DOHH2 (cell line): ENCODE measurements around the gene KDM6A.
A peak's percentile ranks its signal among the peaks of the same experiment; 100 is the strongest.
"Not testable (repeated sequence)": the region's sequence is repeated elsewhere in the genome, so short reads cannot be mapped to it uniquely, and the experiment has no call there.

Experiments used
- H3F3A ChIP-seq: fragments of 200-600 bp; sonication (generic), shearing (Covaris generic); 2 replicates; pipeline ENCODE4 v1.6.0; 2016; ENCODE audit warnings: antibody characterized with exemption, mild to moderate bottlenecking; ENCODE audit not compliant: control insufficient read depth, insufficient read depth
- H3K27ac ChIP-seq: fragments of 200-600 bp; sonication (generic); 2 replicates; pipeline ENCODE4 v1.5.1; 2014; ENCODE audit warnings: low read depth, mild to moderate bottlenecking, low read length, moderate library complexity
- H3K27me3 ChIP-seq: fragments of 200-600 bp; sonication (generic); 2 replicates; pipeline ENCODE4 v1.6.1; 2014; ENCODE audit warnings: mild to moderate bottlenecking, low read length, mixed read lengths; ENCODE audit not compliant: control insufficient read depth
- H3K36me3 ChIP-seq: fragments of 200-600 bp; sonication (generic); 2 replicates; pipeline ENCODE4 v1.6.1; 2014; ENCODE audit warnings: mild to moderate bottlenecking, low read length, moderate library complexity, mixed read lengths; ENCODE audit not compliant: control insufficient read depth
- H3K4me1 ChIP-seq: fragments of 200-600 bp; sonication (generic); 2 replicates; pipeline ENCODE4 v1.6.1; 2014; ENCODE audit warnings: mild to moderate bottlenecking, low read length, mixed read lengths; ENCODE audit not compliant: control insufficient read depth
- H3K4me2 ChIP-seq: fragments of 200-600 bp; sonication (generic); 2 replicates; pipeline ENCODE4 v1.6.0; 2014; ENCODE audit warnings: mild to moderate bottlenecking, low read length, moderate library complexity
- H3K4me3 ChIP-seq: fragments of 200-600 bp; sonication (generic); 2 replicates; pipeline ENCODE4 v1.5.1; 2014; ENCODE audit warnings: mild to moderate bottlenecking, low read length, mixed read lengths
- H3K79me2 ChIP-seq: fragments of 200-600 bp; sonication (generic); 2 replicates; pipeline ENCODE4 v1.6.1; 2014; ENCODE audit warnings: mild to moderate bottlenecking, low read length, mixed read lengths; ENCODE audit not compliant: control insufficient read depth
- H3K9me2 ChIP-seq: fragments of 200-600 bp; sonication (generic); replicated peaks from 2 replicates; pipeline ENCODE4 v1.6.1; 2014; ENCODE audit warnings: mild to moderate bottlenecking, low read length, mixed read lengths; ENCODE audit not compliant: control insufficient read depth
- H3K9me3 ChIP-seq: fragments of 200-600 bp; sonication (generic); 2 replicates; pipeline ENCODE4 v1.6.1; 2014; ENCODE audit warnings: antibody characterized with exemption, low read length, mixed read lengths; ENCODE audit not compliant: control insufficient read depth, insufficient read depth
- H4K20me1 ChIP-seq: fragments of 200-600 bp; sonication (generic); 2 replicates; pipeline ENCODE4 v1.6.0; 2014; ENCODE audit warnings: low read depth, mild to moderate bottlenecking, antibody characterized with exemption, low read length, moderate library complexity; ENCODE audit not compliant: control insufficient read depth, insufficient read depth
- EZH2phosphoT487 ChIP-seq: fragments of 200-600 bp; sonication (generic); IDR thresholded peaks from 2 replicates; pipeline ENCODE4 v1.6.1; 2017; ENCODE audit warnings: borderline replicate concordance, mild to moderate bottlenecking, antibody characterized with exemption, low read length, moderate library complexity, mixed read lengths
- TF ChIP-seq, protein P1 (sequence below): fragments of 200-600 bp; sonication (generic); IDR thresholded peaks from one replicate; pipeline ENCODE4 v1.5.1; 2014; ENCODE audit warnings: antibody characterized with exemption, mild to moderate bottlenecking, low read depth, low read length; ENCODE audit not compliant: poor library complexity, severe bottlenecking

The KDM6A gene

DNA sequence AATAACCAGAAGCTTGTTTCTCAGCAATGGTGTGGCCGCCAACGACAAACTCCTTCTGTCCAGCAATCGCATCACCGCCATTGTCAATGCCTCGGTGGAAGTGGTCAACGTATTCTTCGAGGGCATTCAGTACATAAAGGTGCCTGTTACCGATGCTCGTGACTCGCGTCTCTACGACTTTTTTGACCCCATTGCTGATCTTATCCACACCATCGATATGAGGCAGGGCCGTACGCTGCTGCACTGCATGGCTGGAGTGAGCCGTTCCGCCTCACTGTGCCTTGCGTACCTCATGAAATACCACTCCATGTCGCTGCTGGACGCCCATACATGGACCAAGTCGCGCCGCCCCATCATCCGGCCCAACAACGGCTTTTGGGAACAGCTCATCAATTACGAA is 28.8 kb upstream of the KDM6A start:
- H3K4me1 ChIP-seq, result no peaks in the 10 kb centered on the region
- H3K4me3 ChIP-seq, result no peak overlapping the region
- H3K27ac ChIP-seq, result no peak overlapping the region
- H3K27me3 ChIP-seq, result no peaks in the 10 kb centered on the region
- H3K79me2 ChIP-seq, result no peaks in the 10 kb centered on the region
- H3K4me2 ChIP-seq, result no peak overlapping the region
- H4K20me1 ChIP-seq, result no peaks in the 10 kb centered on the region
- H3K36me3 ChIP-seq, result no peaks in the 10 kb centered on the region
- no peaks in the 10 kb centered on the region for H3K9me2 ChIP-seq
- H3F3A ChIP-seq, result no peaks in the 10 kb centered on the region
- H3K9me3 ChIP-seq, result no peaks in the 10 kb centered on the region
- no peak for TF ChIP-seq EZH2phosphoT487
- TF ChIP-seq, protein P1, sequence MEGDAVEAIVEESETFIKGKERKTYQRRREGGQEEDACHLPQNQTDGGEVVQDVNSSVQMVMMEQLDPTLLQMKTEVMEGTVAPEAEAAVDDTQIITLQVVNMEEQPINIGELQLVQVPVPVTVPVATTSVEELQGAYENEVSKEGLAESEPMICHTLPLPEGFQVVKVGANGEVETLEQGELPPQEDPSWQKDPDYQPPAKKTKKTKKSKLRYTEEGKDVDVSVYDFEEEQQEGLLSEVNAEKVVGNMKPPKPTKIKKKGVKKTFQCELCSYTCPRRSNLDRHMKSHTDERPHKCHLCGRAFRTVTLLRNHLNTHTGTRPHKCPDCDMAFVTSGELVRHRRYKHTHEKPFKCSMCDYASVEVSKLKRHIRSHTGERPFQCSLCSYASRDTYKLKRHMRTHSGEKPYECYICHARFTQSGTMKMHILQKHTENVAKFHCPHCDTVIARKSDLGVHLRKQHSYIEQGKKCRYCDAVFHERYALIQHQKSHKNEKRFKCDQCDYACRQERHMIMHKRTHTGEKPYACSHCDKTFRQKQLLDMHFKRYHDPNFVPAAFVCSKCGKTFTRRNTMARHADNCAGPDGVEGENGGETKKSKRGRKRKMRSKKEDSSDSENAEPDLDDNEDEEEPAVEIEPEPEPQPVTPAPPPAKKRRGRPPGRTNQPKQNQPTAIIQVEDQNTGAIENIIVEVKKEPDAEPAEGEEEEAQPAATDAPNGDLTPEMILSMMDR, result no peak

DNA sequence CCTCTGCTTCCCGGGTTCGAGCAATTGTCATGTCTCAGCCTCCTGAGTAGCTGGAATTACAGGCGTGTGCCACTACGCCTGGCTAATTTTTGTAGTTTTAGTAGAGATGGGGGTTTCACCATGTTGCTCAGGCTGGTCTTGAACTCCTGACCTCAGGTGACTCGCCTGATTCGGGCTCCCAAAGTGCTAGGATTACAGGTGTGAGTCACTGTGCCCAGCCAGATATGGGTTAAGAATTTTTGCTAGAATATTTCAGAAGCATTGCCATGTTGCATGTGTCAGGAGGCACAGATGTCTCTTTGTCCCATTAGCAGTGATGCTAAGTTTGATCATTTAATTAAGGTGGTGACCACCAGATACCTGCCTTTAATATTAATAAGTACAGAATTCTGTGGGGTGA is 22.1 kb upstream of the KDM6A start:
- not testable (repeated sequence) for H3K9me2 ChIP-seq, H3K79me2 ChIP-seq, H3K4me1 ChIP-seq, H3K4me3 ChIP-seq, H3K9me3 ChIP-seq, H4K20me1 ChIP-seq, H3K27me3 ChIP-seq, H3F3A ChIP-seq, H3K36me3 ChIP-seq, H3K4me2 ChIP-seq, H3K27ac ChIP-seq

DNA sequence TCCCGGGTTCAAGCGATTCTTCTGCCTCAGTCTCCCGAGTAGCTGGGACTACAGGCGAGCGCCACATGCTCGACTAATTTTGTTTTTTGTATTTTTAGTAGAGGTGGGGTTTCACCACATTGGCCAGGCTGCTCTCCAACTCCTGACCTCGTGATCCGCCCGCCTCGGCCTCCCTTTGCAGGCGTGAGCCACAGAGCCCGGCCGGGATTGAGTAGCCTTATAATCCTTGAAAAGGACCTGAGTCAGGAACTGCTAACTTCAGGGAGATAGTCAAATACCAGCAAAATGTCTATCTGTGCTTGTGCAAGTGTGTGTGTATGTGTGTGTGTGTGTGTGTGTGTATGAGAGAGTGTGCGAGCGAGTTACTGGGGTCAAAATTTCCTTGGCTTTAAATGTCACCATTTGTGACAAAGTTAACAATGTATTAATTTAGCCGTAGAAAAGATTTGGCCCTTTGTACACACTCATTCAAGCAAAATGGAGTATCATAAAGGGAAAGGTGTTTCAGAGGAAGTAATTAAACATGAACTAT is 1.8 kb upstream of the KDM6A start:
- peak overlapping the region; percentile 62 for H3K4me2 ChIP-seq
- no peaks in the 10 kb centered on the region for H3F3A ChIP-seq
- H3K9me3 ChIP-seq, result no peaks in the 10 kb centered on the region
- no peak for TF ChIP-seq EZH2phosphoT487
- peak overlapping the region; percentile 86 for H3K4me3 ChIP-seq
- H3K79me2 ChIP-seq, result peaks cover 47% of the 10 kb centered on the region
- H3K27ac ChIP-seq, result peak overlapping the region; percentile 64; the same call in 1 of the 2 replicates
- no peaks in the 10 kb centered on the region for H4K20me1 ChIP-seq
- peaks cover 15% of the 10 kb centered on the region for H3K4me1 ChIP-seq
- H3K36me3 ChIP-seq, result peaks cover 12% of the 10 kb centered on the region
- H3K9me2 ChIP-seq, result no peaks in the 10 kb centered on the region
- no peaks in the 10 kb centered on the region for H3K27me3 ChIP-seq

DNA sequence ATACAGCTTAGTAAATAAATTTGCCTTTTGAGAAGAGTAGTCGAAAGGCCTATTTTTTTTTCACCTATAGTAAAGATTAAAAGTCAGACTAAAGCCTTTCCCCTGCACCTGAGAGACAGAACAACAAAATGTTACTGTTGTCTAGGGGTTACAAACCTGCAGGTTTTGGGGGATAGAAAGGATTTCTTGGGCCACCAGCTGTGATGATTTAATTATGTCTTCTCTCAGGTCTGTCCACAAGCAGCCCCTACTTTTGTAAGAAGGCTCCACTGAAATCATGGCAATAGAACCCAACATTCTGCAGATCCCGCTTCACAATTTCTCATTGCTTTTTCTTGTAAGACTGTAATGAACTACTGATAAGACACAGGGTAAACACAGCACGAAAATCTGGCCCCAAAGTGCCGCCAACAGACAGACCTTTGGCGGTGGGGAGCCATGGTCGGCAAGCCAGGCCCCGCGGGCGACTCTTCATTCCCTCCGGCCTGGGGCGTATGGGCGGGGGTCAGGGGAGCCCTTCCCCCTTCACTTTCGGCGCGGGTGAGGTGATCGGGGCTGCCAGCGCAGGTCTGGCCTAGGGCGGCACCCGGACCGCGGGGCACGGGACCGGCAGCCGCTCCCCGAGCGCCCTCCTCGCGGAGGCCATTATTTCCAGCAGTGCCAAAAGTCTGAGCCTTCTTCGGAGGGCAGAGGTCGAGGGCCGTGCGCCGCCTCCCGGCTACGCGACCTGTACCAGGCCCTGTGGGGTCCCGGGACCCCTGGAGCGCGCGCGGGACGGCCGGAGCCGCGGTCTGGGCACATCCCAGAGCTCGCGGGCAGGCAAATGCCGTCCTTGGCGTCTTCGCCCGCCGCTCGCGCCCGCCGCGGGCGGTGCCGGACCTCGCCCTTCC is 812 bp upstream of the KDM6A start:
- H3K9me2 ChIP-seq, result no peaks in the 10 kb centered on the region
- TF ChIP-seq, protein P1, result no peak
- peaks cover 21% of the 10 kb centered on the region for H3K4me1 ChIP-seq
- no peaks in the 10 kb centered on the region for H3K27me3 ChIP-seq
- H3K79me2 ChIP-seq, result peaks cover 57% of the 10 kb centered on the region
- peak overlapping the region; percentile 86 for H3K4me3 ChIP-seq
- no peaks in the 10 kb centered on the region for H3F3A ChIP-seq
- H3K36me3 ChIP-seq, result peaks cover 14% of the 10 kb centered on the region
- no peaks in the 10 kb centered on the region for H4K20me1 ChIP-seq
- H3K27ac ChIP-seq, result peak overlapping the region; percentile 64
- H3K4me2 ChIP-seq, result peak overlapping the region; percentile 62
- no peaks in the 10 kb centered on the region for H3K9me3 ChIP-seq
